IMR-90 (cell line): Measurements from ENCODE around the gene DEPDC5. TPM values are rescaled to one million over a fixed set of nuclear protein-coding genes. Genes with fewer than 3 reads are reported as not detected.

Experiments
- ATAC-seq: fragments of 200-7000 bp; cut with Tn5 transposase; 2 replicates; pipeline ENCODE4 v1.9.1; 2020; ENCODE audit warnings: low read depth, mild to moderate bottlenecking, moderate library complexity
- BruUV-seq: library from RNA; stranded (reverse); fragments of 400-500 nt; replicated peaks from 2 replicates; lab custom pipeline; 2021; lab: Mats Ljungman, UMichigan
- CTCF ChIA-PET: fragments of 300-600 bp; formaldehyde crosslinking; extraction: SDS; loops from one replicate; lab custom pipeline; 2021; ENCODE audit warnings: antibody characterized with exemption; lab: Yijun Ruan, JAX
- POLR2A ChIA-PET: fragments of 300-600 bp; sonication (Branson Sonifier 250); formaldehyde crosslinking; loops from one replicate; lab custom pipeline; 2022; ENCODE audit warnings: antibody characterized with exemption; ENCODE audit not compliant: unreplicated experiment; lab: Charles Lee
- DNase-seq: peaks from one replicate; pipeline ENCODE4 v3.0.0; 2013
- H2AFZ ChIP-seq: replicated peaks from 2 replicates; pipeline ENCODE3; 2013; ENCODE audit warnings: low read length, mild to moderate bottlenecking; ENCODE audit not compliant: poor library complexity
- H2AK5ac ChIP-seq: 2 replicates; pipeline ENCODE4 v1.6.1; 2013; ENCODE audit warnings: low read depth, low read length, inconsistent platforms
- H2AK9ac ChIP-seq: replicated peaks from 2 replicates; pipeline ENCODE3; 2013; ENCODE audit warnings: mild to moderate bottlenecking, low read depth, low read length, moderate library complexity; ENCODE audit not compliant: poor library complexity
- H2BK120ac ChIP-seq: 2 replicates; pipeline ENCODE4 v1.6.1; 2013; ENCODE audit warnings: low read depth, low read length, inconsistent platforms
- H2BK15ac ChIP-seq: 3 replicates; pipeline ENCODE4 v1.6.1; 2013; ENCODE audit warnings: low read depth, low read length, inconsistent platforms
- H2BK20ac ChIP-seq: 2 replicates; pipeline ENCODE4 v1.6.1; 2013; ENCODE audit warnings: low read depth, mild to moderate bottlenecking, inconsistent platforms, low read length, moderate library complexity
- H2BK5ac ChIP-seq: 2 replicates; pipeline ENCODE4 v1.6.1; 2013; ENCODE audit warnings: mild to moderate bottlenecking, low read depth, low read length, inconsistent platforms; ENCODE audit not compliant: poor library complexity, severe bottlenecking
- H3K14ac ChIP-seq: replicated peaks from 2 replicates; pipeline ENCODE4 v1.6.1; 2013; ENCODE audit warnings: low read depth, low read length, inconsistent platforms
- H3K18ac ChIP-seq: 2 replicates; pipeline ENCODE4 v1.6.1; 2013; ENCODE audit warnings: low read depth, low read length, control low read depth
- H3K23ac ChIP-seq: 2 replicates; pipeline ENCODE4 v1.6.1; 2013; ENCODE audit warnings: low read depth, low read length, inconsistent platforms
- H3K27ac ChIP-seq: 2 replicates; pipeline ENCODE4 v1.5.1; 2013; ENCODE audit warnings: mild to moderate bottlenecking, control low read depth, low read length; ENCODE audit not compliant: insufficient read depth
- H3K27me3 ChIP-seq: 2 replicates; pipeline ENCODE4 v1.6.1; 2013; ENCODE audit warnings: low read length; ENCODE audit not compliant: control insufficient read depth, insufficient read depth
- H3K36me3 ChIP-seq: 2 replicates; pipeline ENCODE4 v1.6.1; 2013; ENCODE audit warnings: low read length, mixed read lengths; ENCODE audit not compliant: control insufficient read depth, insufficient read depth
- H3K4ac ChIP-seq: 2 replicates; pipeline ENCODE4 v1.6.1; 2013; ENCODE audit warnings: low read depth, low read length, inconsistent platforms
- H3K4me1 ChIP-seq: 2 replicates; pipeline ENCODE4 v1.6.1; 2013; ENCODE audit warnings: low read length, mixed read lengths; ENCODE audit not compliant: control insufficient read depth, insufficient read depth
- H3K4me2 ChIP-seq: 2 replicates; pipeline ENCODE4 v1.6.1; 2013; ENCODE audit warnings: low read depth, mild to moderate bottlenecking, control low read depth, low read length, moderate library complexity
- H3K4me3 ChIP-seq: 2 replicates; pipeline ENCODE4 v1.5.1; 2013; ENCODE audit warnings: low read depth, mild to moderate bottlenecking, control low read depth, low read length, moderate library complexity; ENCODE audit not compliant: insufficient read depth
- H3K56ac ChIP-seq: 2 replicates; pipeline ENCODE4 v1.6.1; 2013; ENCODE audit warnings: low read length, inconsistent platforms; ENCODE audit not compliant: insufficient read depth; ENCODE audit errors: extremely low read depth
- H3K79me1 ChIP-seq, 2 experiments: 2 replicates each; pipeline ENCODE4 v1.6.1; 2013; ENCODE audit warnings: low read length in 2 of 2, inconsistent platforms in 1 of 2, low read depth in 1 of 2
- H3K9ac ChIP-seq: 2 replicates; pipeline ENCODE4 v1.6.1; 2013; ENCODE audit warnings: low read depth, low read length, control low read depth
- H3K9me1 ChIP-seq: 2 replicates; pipeline ENCODE4 v1.6.1; 2013; ENCODE audit warnings: low read length, inconsistent platforms; ENCODE audit not compliant: insufficient read depth
- H3K9me3 ChIP-seq: 2 replicates; pipeline ENCODE4 v1.6.1; 2013; ENCODE audit warnings: low read length; ENCODE audit not compliant: control insufficient read depth, insufficient read depth
- H4K20me1 ChIP-seq: 2 replicates; pipeline ENCODE4 v1.6.1; 2013; ENCODE audit warnings: low read length, inconsistent platforms; ENCODE audit not compliant: insufficient read depth
- H4K5ac ChIP-seq: 2 replicates; pipeline ENCODE4 v1.6.1; 2013; ENCODE audit warnings: mild to moderate bottlenecking, low read depth, low read length, control low read depth
- H4K8ac ChIP-seq, 2 experiments: 2 replicates each; pipeline ENCODE4 v1.6.1; 2013; ENCODE audit warnings: low read depth in 2 of 2, low read length in 2 of 2, control low read depth in 1 of 2, inconsistent platforms in 1 of 2
- H4K91ac ChIP-seq: 2 replicates; pipeline ENCODE4 v1.6.1; 2013; ENCODE audit warnings: low read depth, low read length, inconsistent platforms; ENCODE audit not compliant: insufficient read depth
- CHD1 ChIP-seq: IDR thresholded peaks from 2 replicates; pipeline ENCODE4 v1.6.1; 2012; ENCODE audit warnings: low read depth, low read length, improper control_type of control experiment
- FOS ChIP-seq: fragments of 150-350 bp; IDR thresholded peaks from 2 replicates; pipeline ENCODE4 v1.6.1; 2016; ENCODE audit warnings: low read depth, low read length
- MAZ ChIP-seq: IDR thresholded peaks from 2 replicates; pipeline ENCODE4 v1.6.1; 2012; ENCODE audit warnings: low read depth, mild to moderate bottlenecking, low read length, improper control_type of control experiment, moderate library complexity, borderline replicate concordance
- POLR2A ChIP-seq: IDR thresholded peaks from 2 replicates; pipeline ENCODE4 v1.6.1; 2012; ENCODE audit warnings: mild to moderate bottlenecking, low read depth, low read length
- RCOR1 ChIP-seq: IDR thresholded peaks from 2 replicates; pipeline ENCODE4 v1.6.1; 2012; ENCODE audit warnings: mild to moderate bottlenecking, low read length, improper control_type of control experiment; ENCODE audit not compliant: insufficient replicate concordance
- WGBS, 2 experiments: methylation state at CpG; one replicate each; pipeline versions ENCODE4 v1.1.5 to v1.1.7; 2013; ENCODE audit warnings: missing lambda C conversion rate in 2 of 2; ENCODE audit not compliant: insufficient read length in 1 of 2; ENCODE audit errors: extremely low coverage in 2 of 2; 5-methylcytosine and 5-hydroxymethylcytosine counted together
- dilution Hi-C: fragments of 300-500 bp; cut with HindIII; formaldehyde crosslinking; loops from one replicate; pipeline ENCODE4 v1.14.3; 2018; ENCODE audit warnings: low sequenced_read_pairs; ENCODE audit not compliant: unreplicated experiment
- in situ Hi-C: fragments of 300-500 bp; cut with MboI; formaldehyde crosslinking; loops from 3 replicates; pipeline ENCODE4 v1.14.3; 2019; ENCODE audit warnings: low sequenced_read_pairs, inconsistent platforms, mixed read lengths
- intact Hi-C: fragments of 100-400 bp; cut with micrococcal nuclease; formaldehyde crosslinking; loops from 2 replicates; pipeline ENCODE4 v1.10.0; 2022
- polyA plus RNA-seq, 3 experiments: library from polyadenylated mRNA; depleted of rRNA; stranded (reverse); fragments of >200 nt; gene quantifications; 2 replicates each; pipeline ENCODE4 v1.2.3, GENCODE V29; 2012; ENCODE audit warnings: low replicate concordance in 1 of 3
- total RNA-seq: library from RNA; depleted of rRNA; stranded (reverse); fragments of >200 nt; gene quantifications from 2 replicates; pipeline ENCODE4 v1.2.3, GENCODE V29; 2012
- TF ChIP-seq, protein P1 (sequence below): fragments of 150-350 bp; IDR thresholded peaks from 2 replicates; pipeline ENCODE4 v1.6.1; 2016; ENCODE audit warnings: low read depth, mild to moderate bottlenecking, low read length, moderate library complexity, borderline replicate concordance
- TF ChIP-seq, protein P2 (sequence below): fragments of 150-350 bp; IDR thresholded peaks from 2 replicates; pipeline ENCODE4 v1.6.1; 2017; ENCODE audit warnings: mild to moderate bottlenecking, antibody characterized with exemption, low read length, low read depth

DEPDC5 gene
- total and polyA plus RNA-seq, 2 of the 4 experiments (the other 2 are of a cell fraction): 6.6 to 12.9 TPM

DNA sequence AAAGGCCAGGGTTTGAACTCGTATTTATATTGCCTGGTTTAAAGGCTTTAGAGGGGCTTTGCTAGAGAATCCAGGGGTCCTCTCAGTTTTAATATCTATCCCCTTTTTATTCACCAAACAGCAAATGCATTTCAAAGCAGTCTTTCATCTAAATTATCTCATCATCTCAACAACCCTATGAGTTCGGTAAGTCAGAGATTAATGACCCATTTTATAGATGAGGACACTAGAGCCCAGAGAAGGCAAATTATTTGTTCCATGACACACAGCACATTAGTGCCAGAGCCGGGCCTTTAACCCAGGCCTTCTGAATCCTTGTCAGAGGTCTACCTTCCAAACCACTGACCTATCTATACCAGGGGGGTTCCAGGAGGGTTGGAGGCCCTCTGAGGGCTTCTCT is 173.7 kb downstream of the DEPDC5 start:
- H2BK120ac ChIP-seq: no peak overlapping the region
- no peak overlapping the region for H2BK20ac ChIP-seq
- H3K9ac ChIP-seq: no peak overlapping the region
- no peaks in the 10 kb centered on the region for H3K9me3 ChIP-seq
- H3K27ac ChIP-seq: no peak overlapping the region
- H3K18ac ChIP-seq: no peak overlapping the region
- no TSS peak for BruUV-seq
- no peak overlapping the region for H2AK5ac ChIP-seq
- no peak overlapping the region for H2BK5ac ChIP-seq
- no peak for ATAC-seq
- H3K27me3 ChIP-seq: peaks cover 20% of the 10 kb centered on the region
- no peak overlapping the region for H4K91ac ChIP-seq
- H3K9me1 ChIP-seq: 0 out of 2 replicates have a peak, but pooled peaks cover 4% of the 10 kb centered on the region
- no peak for DNase-seq
- H2AFZ ChIP-seq: no peak overlapping the region
- H3K4me1 ChIP-seq: no peaks in the 10 kb centered on the region
- no peak overlapping the region for H3K23ac ChIP-seq
- in situ Hi-C loops: no loop called here
- CTCF ChIA-PET: no interaction called here
- POLR2A ChIA-PET: no interaction called here
- intact Hi-C loops: no loop called here
- 80% methylated on average over 1 of the region's 3 CpGs; no CpG with 5 or more reads in 1 of the 2 experiments for WGBS, 2 experiments
- H3K56ac ChIP-seq: no peak overlapping the region
- dilution Hi-C loops: no loop called here
- no peaks in the 10 kb centered on the region for H3K79me1 ChIP-seq
- H3K36me3 ChIP-seq: no peaks in the 10 kb centered on the region
- H4K5ac ChIP-seq: no peak overlapping the region
- no peak overlapping the region for H3K4me3 ChIP-seq
- no peak overlapping the region for H2AK9ac ChIP-seq
- TF ChIP-seq MAZ (no peak), RCOR1 (no peak), FOS (no peak), CHD1 (no peak), POLR2A (no peak)
- TF ChIP-seq, protein P1, sequence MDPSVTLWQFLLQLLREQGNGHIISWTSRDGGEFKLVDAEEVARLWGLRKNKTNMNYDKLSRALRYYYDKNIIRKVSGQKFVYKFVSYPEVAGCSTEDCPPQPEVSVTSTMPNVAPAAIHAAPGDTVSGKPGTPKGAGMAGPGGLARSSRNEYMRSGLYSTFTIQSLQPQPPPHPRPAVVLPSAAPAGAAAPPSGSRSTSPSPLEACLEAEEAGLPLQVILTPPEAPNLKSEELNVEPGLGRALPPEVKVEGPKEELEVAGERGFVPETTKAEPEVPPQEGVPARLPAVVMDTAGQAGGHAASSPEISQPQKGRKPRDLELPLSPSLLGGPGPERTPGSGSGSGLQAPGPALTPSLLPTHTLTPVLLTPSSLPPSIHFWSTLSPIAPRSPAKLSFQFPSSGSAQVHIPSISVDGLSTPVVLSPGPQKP: no peak
- TF ChIP-seq, protein P2, sequence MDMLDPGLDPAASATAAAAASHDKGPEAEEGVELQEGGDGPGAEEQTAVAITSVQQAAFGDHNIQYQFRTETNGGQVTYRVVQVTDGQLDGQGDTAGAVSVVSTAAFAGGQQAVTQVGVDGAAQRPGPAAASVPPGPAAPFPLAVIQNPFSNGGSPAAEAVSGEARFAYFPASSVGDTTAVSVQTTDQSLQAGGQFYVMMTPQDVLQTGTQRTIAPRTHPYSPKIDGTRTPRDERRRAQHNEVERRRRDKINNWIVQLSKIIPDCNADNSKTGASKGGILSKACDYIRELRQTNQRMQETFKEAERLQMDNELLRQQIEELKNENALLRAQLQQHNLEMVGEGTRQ: no peak
- no peak overlapping the region for H2BK15ac ChIP-seq
- H3K4ac ChIP-seq: no peak overlapping the region
- no peak overlapping the region for H3K14ac ChIP-seq
- no peak overlapping the region for H3K4me2 ChIP-seq
- no peak overlapping the region for H4K8ac ChIP-seq
- no peaks in the 10 kb centered on the region for H4K20me1 ChIP-seq
